ENCODE results near the gene PTCH1.

PTCH1 gene

GRCh38 chr9:95450171-95451064 lies 66.4 kb downstream of the PTCH1 start:
- H3K4me3 ChIP-seq (ENCODE audit: low read length): no peak overlapping the region
- DNase-seq (ENCODE audit: low read depth, low spot score): no peak

DNA sequence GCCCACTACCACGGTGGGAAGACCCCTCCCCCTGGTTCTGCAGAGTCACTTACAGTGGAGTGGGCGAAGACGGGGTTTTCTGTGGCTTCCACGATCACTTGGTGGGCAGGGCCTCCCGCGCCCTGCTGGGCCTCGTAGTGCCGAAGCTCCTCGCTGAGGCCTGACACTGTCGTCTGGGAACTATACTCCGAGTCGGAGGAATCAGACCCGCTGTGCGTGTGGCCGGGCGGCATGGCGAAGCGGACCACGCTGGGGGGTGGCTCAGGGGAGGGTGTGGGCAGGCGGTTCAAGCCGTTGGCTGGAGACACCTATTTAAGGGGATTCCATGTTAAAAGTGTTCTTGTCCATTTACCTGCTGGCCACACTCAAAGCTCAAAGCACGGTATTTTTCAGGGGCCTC lies 67.8 kb downstream of the PTCH1 start:
- no peak overlapping the region for H3K4me3 ChIP-seq (ENCODE audit: low read length)
- DNase-seq (ENCODE audit: low read depth, low spot score): no peak

DNA sequence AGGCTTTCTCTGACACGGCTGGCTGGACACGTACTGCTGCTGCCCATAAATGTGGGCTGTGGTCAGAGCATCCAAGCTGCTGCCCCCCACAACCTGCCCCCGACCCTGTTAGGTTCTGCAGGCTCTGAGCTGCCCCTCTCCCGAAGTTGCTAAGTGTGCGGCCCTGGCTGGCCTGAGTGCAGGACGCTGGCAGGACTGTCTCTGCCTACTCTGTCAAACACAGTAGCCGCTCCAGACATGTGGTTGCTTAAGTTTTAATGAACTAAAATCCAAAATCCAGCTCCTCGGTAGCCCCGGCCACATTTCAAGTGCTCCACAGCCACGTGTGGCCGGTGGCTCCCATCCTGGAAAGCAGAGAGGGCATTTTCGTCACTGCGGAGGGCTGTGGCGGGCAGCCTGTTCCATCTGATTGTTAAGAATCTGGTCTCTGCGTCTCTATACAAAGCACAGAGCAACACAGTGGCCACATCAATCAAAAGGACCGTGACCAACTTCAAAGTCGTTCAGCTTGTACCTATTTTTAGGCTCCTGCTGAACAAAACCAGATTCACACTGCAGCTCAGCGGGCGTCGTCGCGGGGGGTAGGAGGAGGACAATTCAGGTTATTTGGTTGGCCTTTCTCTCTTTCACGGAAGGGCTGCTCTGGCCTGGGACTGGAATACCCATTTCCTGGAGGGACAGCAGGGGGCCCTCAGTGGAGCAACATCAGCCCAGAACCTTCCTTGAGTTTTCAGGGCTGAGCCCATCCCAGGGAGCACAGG lies 68.9 kb downstream of the PTCH1 start:
- no peak overlapping the region for H3K4me3 ChIP-seq (ENCODE audit: low read length)
- no peak for DNase-seq (ENCODE audit: low read depth, low spot score)

GRCh38 chr9:95446984-95447383 lies 69.8 kb downstream of the PTCH1 start:
- no peak for DNase-seq (ENCODE audit: low read depth, low spot score)
- H3K4me3 ChIP-seq (ENCODE audit: low read length): no peak overlapping the region

- H3K4me3 ChIP-seq (ENCODE audit: low read length): no peak overlapping the region
- DNase-seq (ENCODE audit: low read depth, low spot score): no peak
These were observed 70.5 kb downstream of the PTCH1 start for GRCh38 chr9:95446259-95446658.

DNA sequence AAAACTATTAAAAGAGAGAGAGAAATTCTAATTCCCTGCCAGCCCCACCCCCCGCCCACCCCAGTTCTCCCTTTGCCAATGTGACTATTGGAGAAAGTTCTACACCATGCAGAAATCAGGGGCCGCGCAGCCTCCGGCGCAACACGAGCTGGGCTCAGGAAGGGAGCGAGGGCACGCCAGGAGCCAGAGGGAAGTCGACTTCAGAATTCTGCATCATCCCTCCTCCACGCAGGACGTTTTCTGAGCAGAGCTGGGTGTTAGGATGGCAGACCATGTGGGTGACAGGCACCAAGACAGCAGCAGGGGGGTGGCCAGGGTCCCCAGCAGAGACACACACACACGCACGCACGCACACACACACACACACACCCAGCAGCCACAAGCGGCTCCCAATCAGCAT lies 72.6 kb downstream of the PTCH1 start:
- no peak overlapping the region for H3K4me3 ChIP-seq (ENCODE audit: low read length)
- DNase-seq (ENCODE audit: low read depth, low spot score): no peak

DNA sequence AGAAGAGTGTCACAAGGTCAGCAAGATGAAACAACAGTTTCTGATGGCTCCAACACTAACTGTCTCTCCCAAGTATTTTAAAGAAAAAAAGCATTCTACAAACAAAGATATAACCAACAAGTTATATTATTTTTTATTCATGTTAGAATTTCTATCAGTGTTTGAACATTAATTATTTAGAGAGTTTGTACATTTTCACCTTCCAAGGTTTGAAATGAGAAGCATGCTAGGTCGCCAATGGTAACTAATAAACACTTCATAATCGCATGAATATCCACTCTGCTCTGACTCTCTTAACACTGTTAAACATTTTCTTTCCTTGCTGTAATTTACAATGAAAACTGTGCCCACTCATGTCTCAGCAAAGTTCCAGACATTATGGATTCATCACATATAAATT lies 73.5 kb downstream of the PTCH1 start:
- no peak for DNase-seq (ENCODE audit: low read depth, low spot score)
- H3K4me3 ChIP-seq (ENCODE audit: low read length): no peak overlapping the region

- DNase-seq (ENCODE audit: low read depth, low spot score): no peak
- no peak overlapping the region for H3K4me3 ChIP-seq (ENCODE audit: low read length)
These were observed 75.7 kb downstream of the PTCH1 start for GRCh38 chr9:95441081-95441480.

DNA sequence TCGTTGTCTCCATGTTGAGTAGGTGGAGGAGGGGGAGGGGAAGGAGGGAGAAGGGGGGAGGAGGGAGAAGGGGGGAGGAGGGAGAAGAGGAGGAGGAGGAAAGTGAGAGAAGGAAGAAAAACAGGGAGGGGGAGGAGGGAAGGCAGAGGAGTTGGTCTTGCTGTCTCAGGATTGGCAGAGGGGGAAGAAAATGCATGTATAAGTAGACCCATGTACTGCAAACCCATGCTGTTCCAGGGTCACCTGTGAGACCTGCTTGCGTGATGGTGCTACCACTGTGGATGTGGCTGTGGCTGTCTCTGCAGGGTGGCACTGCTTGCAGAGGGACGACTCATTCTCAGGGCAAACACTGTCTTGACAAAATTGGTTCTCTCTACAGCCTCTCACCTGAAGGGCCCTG lies 76.3 kb downstream of the PTCH1 start:
- no peak for DNase-seq (ENCODE audit: low read depth, low spot score)
- no peak overlapping the region for H3K4me3 ChIP-seq (ENCODE audit: low read length)

DNA sequence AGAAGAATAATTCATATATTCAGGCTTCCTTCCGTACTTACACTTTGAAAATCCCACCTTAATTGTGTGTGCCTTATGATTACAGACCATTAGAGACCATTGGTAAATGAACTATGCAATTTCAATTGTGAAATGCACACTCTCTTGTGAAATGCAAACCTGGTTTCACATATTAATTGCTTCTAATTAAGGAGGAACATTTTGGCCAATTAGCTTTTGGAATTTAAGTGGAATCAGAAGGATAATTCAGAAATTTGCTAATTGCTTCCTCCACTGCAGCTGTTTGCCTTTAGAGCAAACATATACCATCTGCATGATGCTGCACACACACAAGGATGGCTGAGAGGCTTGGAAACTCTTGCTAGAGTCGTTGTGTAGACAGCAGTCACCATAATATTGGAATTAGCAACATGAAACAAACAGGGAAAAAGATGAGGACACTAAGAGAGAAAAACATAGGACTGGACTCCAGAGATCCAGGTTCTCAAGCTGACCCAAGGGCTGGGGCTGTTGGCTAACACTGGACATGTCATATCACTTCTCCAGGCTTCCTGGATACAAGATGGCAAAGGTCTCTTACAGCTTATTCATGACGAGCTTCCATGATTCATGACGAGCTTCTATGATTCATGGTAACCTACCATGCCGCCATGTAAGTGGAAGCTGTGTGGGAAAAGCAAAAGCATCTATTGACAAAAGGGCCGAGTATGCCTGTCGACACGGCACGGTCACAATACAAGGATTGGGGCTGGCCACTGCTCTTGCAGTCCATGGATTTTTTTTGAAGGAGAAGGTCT lies 78.0 kb downstream of the PTCH1 start:
- DNase-seq (ENCODE audit: low read depth, low spot score): no peak
- no peak overlapping the region for H3K4me3 ChIP-seq (ENCODE audit: low read length)

- DNase-seq (ENCODE audit: low read depth, low spot score): no peak
- H3K4me3 ChIP-seq (ENCODE audit: low read length): no peak overlapping the region
These were observed 79.2 kb downstream of the PTCH1 start for GRCh38 chr9:95437559-95437958.

- no peak overlapping the region for H3K4me3 ChIP-seq (ENCODE audit: low read length)
- no peak for DNase-seq (ENCODE audit: low read depth, low spot score)
These were observed 80.4 kb downstream of the PTCH1 start for GRCh38 chr9:95436416-95436815.

DNA sequence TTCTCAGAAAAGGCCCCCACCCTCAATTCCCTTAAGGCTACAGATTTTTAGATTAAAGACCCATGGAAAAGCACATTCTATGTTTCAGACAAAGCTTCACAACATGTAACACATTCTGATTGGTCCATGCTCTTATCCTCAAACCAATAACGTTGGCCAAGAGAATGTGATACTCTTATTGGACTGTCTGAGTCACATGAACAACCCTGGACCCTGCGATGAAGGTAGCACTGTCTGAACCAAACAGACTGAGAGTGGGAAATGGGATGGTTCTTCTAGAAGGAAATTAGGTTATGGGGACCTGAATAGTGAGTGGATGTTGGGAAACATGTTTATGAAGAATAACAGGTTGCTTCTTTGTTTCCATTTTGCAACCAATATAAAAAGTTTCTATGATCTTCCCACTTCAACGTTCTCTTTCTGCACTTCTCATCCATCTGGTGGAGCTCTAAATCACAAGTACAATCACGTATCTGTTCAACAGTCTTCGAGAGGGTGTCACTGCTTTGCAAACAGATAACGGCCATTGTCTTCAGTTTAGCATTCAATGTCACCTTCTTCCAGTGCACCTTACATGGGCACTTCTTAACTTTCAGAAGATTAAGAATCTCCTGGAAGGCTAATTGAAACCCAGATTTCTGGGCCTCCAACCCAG lies 81.6 kb downstream of the PTCH1 start:
- no peak for DNase-seq (ENCODE audit: low read depth, low spot score)
- no peak overlapping the region for H3K4me3 ChIP-seq (ENCODE audit: low read length)

GRCh38 chr9:95434116-95435073 lies 82.4 kb downstream of the PTCH1 start:
- DNase-seq (ENCODE audit: low read depth, low spot score): no peak
- no peak overlapping the region for H3K4me3 ChIP-seq (ENCODE audit: low read length)

DNA sequence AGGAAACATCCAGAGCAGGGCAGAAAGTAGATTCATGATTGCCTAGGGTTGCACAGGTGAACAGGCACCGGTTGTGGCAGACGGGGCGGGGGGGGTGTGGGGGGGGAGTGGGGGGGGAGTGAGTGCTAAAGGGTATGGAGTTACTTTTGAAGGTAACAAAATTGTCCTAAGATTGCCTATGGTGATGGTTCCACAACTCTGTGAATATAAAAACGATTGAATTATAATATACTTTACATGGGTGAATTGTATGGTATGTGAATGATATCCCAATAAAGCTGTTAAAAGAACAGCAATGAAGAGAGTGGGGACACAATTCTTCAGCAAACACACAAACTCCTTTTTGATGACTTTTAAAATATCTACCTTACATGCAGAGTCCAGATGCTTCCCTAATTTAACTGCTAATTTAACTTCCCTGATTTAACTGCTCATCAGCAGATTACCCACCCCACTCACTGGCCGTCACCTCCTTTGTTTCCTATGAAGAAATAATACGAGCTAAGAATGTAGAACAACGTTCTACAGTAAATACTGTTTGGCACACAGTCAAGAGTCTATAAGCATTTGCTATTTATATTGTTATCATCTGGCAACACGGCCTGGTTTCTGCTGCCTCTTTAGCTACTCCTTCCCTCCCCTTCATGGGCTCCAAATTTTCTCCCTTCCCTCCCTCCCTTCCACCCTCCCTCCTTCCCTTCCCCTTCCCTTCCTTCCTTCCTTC lies 83.5 kb downstream of the PTCH1 start:
- no peak overlapping the region for H3K4me3 ChIP-seq (ENCODE audit: low read length)
- DNase-seq (ENCODE audit: low read depth, low spot score): no peak

GRCh38 chr9:95431286-95431685 lies 85.5 kb downstream of the PTCH1 start:
- no peak for DNase-seq (ENCODE audit: low read depth, low spot score)
- H3K4me3 ChIP-seq (ENCODE audit: low read length): no peak overlapping the region

DNA sequence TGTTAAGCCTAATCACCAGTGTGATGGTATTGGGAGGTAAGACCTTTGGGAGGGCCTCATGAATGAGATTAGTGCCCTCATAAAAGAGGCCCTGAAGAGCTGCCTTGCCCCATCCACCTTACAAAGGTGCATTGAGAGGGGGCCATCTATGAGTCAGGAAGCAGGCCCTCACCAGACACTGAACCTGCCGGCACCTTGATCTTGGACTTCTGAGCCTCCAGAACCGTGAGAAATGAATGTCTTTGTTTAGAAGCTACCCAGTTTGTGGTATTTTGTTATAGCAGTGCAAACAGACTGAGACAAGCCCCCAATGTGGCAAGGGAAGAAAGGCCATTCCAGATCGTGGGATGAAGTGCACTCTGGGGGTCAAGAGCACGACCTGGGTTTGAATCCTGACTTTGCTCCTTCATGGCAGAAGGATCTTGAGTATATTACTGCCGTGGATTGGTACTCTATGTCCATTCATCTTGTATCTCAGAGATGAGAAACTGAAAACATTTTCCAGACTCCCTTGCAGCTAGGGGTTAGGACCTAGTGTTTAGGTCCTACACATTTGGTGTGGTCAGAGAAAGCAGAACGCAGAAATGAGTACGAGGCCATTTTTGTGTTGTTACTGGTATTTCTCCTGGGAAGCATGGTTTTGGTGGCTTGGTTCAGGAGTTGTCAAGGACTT lies 86.7 kb downstream of the PTCH1 start:
- H3K4me3 ChIP-seq (ENCODE audit: low read length): no peak overlapping the region
- DNase-seq (ENCODE audit: low read depth, low spot score): no peak

All from Jurkat, Clone E6-1 (cell line).